ENCODE results near the gene BPGM.
"Not testable (repeated sequence)": the region's sequence is repeated elsewhere in the genome, so short reads cannot be mapped to it uniquely, and the experiment has no call there.

The BPGM gene

GRCh38 chr7:134636008-134636449 is 10.6 kb upstream of the BPGM start:
- Histone ChIP-seq H3K4me3 (ENCODE audit: low read length) (no peak overlapping the region), H3K36me3 (ENCODE audit: control insufficient read depth, insufficient read depth, low read length, severe bottlenecking) (no peaks in the 10 kb centered on the region), H3K27me3 (replicated peaks; ENCODE audit: control insufficient read depth, insufficient read depth, low read length) (no peaks in the 10 kb centered on the region), H3K9me3 (ENCODE audit: control insufficient read depth, low read length) (no peaks in the 10 kb centered on the region), H3K9ac (ENCODE audit: low read length) (no peak overlapping the region), H3K4me1 (ENCODE audit: control insufficient read depth, insufficient read depth, low read length) (peaks cover 8% of the 10 kb centered on the region)
- no peak for DNase-seq (ENCODE audit: low read depth)

- peaks cover 8% of the 10 kb centered on the region for H3K4me1 ChIP-seq (ENCODE audit: control insufficient read depth, insufficient read depth, low read length)
- no peak for DNase-seq (ENCODE audit: low read depth)
- H3K36me3 ChIP-seq (ENCODE audit: control insufficient read depth, insufficient read depth, low read length, severe bottlenecking): no peaks in the 10 kb centered on the region
- H3K27me3 ChIP-seq (replicated peaks; ENCODE audit: control insufficient read depth, insufficient read depth, low read length): no peaks in the 10 kb centered on the region
- H3K4me3 ChIP-seq (ENCODE audit: low read length): no peak overlapping the region
- H3K9ac ChIP-seq (ENCODE audit: low read length): no peak overlapping the region
- no peaks in the 10 kb centered on the region for H3K9me3 ChIP-seq (ENCODE audit: control insufficient read depth, low read length)
Measured at GRCh38 chr7:134637441-134637840, 9.2 kb upstream of the BPGM start.

GRCh38 chr7:134637934-134638719 is 8.5 kb upstream of the BPGM start:
- Histone ChIP-seq H3K4me1 (ENCODE audit: control insufficient read depth, insufficient read depth, low read length) (peaks cover 8% of the 10 kb centered on the region), H3K4me3 (ENCODE audit: low read length) (no peak overlapping the region), H3K9me3 (ENCODE audit: control insufficient read depth, low read length) (no peaks in the 10 kb centered on the region), H3K9ac (ENCODE audit: low read length) (no peak overlapping the region), H3K36me3 (ENCODE audit: control insufficient read depth, insufficient read depth, low read length, severe bottlenecking) (no peaks in the 10 kb centered on the region), H3K27me3 (replicated peaks; ENCODE audit: control insufficient read depth, insufficient read depth, low read length) (no peaks in the 10 kb centered on the region)
- no peak for DNase-seq (ENCODE audit: low read depth)

- Histone ChIP-seq H3K4me3 (ENCODE audit: low read length) (no peak overlapping the region), H3K4me1 (ENCODE audit: control insufficient read depth, insufficient read depth, low read length) (peaks cover 8% of the 10 kb centered on the region), H3K36me3 (ENCODE audit: control insufficient read depth, insufficient read depth, low read length, severe bottlenecking) (no peaks in the 10 kb centered on the region), H3K9me3 (ENCODE audit: control insufficient read depth, low read length) (no peaks in the 10 kb centered on the region), H3K9ac (ENCODE audit: low read length) (no peak overlapping the region), H3K27me3 (replicated peaks; ENCODE audit: control insufficient read depth, insufficient read depth, low read length) (no peaks in the 10 kb centered on the region)
- DNase-seq (ENCODE audit: low read depth): no peak
Measured at GRCh38 chr7:134639061-134639460, 7.6 kb upstream of the BPGM start.

GRCh38 chr7:134639683-134640279 is 6.9 kb upstream of the BPGM start:
- DNase-seq (ENCODE audit: low read depth): no peak
- Histone ChIP-seq H3K9ac (ENCODE audit: low read length) (no peak overlapping the region), H3K27me3 (replicated peaks; ENCODE audit: control insufficient read depth, insufficient read depth, low read length) (no peaks in the 10 kb centered on the region), H3K9me3 (ENCODE audit: control insufficient read depth, low read length) (no peaks in the 10 kb centered on the region), H3K4me1 (ENCODE audit: control insufficient read depth, insufficient read depth, low read length) (peaks cover 8% of the 10 kb centered on the region), H3K36me3 (ENCODE audit: control insufficient read depth, insufficient read depth, low read length, severe bottlenecking) (no peaks in the 10 kb centered on the region), H3K4me3 (ENCODE audit: low read length) (no peak overlapping the region)

- Histone ChIP-seq H3K27me3 (replicated peaks; ENCODE audit: control insufficient read depth, insufficient read depth, low read length) (no peaks in the 10 kb centered on the region), H3K4me3 (ENCODE audit: low read length) (no peak overlapping the region), H3K9me3 (ENCODE audit: control insufficient read depth, low read length) (no peaks in the 10 kb centered on the region), H3K36me3 (ENCODE audit: control insufficient read depth, insufficient read depth, low read length, severe bottlenecking) (no peaks in the 10 kb centered on the region), H3K9ac (ENCODE audit: low read length) (no peak overlapping the region), H3K4me1 (ENCODE audit: control insufficient read depth, insufficient read depth, low read length) (peaks cover 12% of the 10 kb centered on the region)
- DNase-seq (ENCODE audit: low read depth): peak; percentile 14
Measured at GRCh38 chr7:134640842-134641715, 5.6 kb upstream of the BPGM start.

- peaks cover 11% of the 10 kb centered on the region for H3K4me1 ChIP-seq (ENCODE audit: control insufficient read depth, insufficient read depth, low read length)
- H3K4me3 ChIP-seq (ENCODE audit: low read length); H3K9me3 ChIP-seq (ENCODE audit: control insufficient read depth, low read length); H3K9ac ChIP-seq (ENCODE audit: low read length); H3K36me3 ChIP-seq (ENCODE audit: control insufficient read depth, insufficient read depth, low read length, severe bottlenecking); H3K27me3 ChIP-seq (replicated peaks; ENCODE audit: control insufficient read depth, insufficient read depth, low read length); DNase-seq (ENCODE audit: low read depth): not testable (repeated sequence)
Measured at GRCh38 chr7:134641981-134642380, 4.7 kb upstream of the BPGM start.

GRCh38 chr7:134643131-134643530 is 3.5 kb upstream of the BPGM start:
- no peak for DNase-seq (ENCODE audit: low read depth)
- Histone ChIP-seq H3K4me3 (ENCODE audit: low read length) (no peak overlapping the region), H3K36me3 (ENCODE audit: control insufficient read depth, insufficient read depth, low read length, severe bottlenecking) (no peaks in the 10 kb centered on the region), H3K9ac (ENCODE audit: low read length) (no peak overlapping the region), H3K27me3 (replicated peaks; ENCODE audit: control insufficient read depth, insufficient read depth, low read length) (no peaks in the 10 kb centered on the region), H3K4me1 (ENCODE audit: control insufficient read depth, insufficient read depth, low read length) (peaks cover 11% of the 10 kb centered on the region), H3K9me3 (ENCODE audit: control insufficient read depth, low read length) (no peaks in the 10 kb centered on the region)

GRCh38 chr7:134645478-134645877 is 1.2 kb upstream of the BPGM start:
- no peak for DNase-seq (ENCODE audit: low read depth)
- H3K27me3 ChIP-seq (replicated peaks; ENCODE audit: control insufficient read depth, insufficient read depth, low read length): no peaks in the 10 kb centered on the region
- peak overlapping the region; percentile 97 for H3K9ac ChIP-seq (ENCODE audit: low read length)
- no peaks in the 10 kb centered on the region for H3K9me3 ChIP-seq (ENCODE audit: control insufficient read depth, low read length)
- peak overlapping the region; percentile 95 for H3K4me3 ChIP-seq (ENCODE audit: low read length)
- H3K36me3 ChIP-seq (ENCODE audit: control insufficient read depth, insufficient read depth, low read length, severe bottlenecking): no peaks in the 10 kb centered on the region
- H3K4me1 ChIP-seq (ENCODE audit: control insufficient read depth, insufficient read depth, low read length): peaks cover 18% of the 10 kb centered on the region

GRCh38 chr7:134645935-134646334 is 718 bp upstream of the BPGM start:
- H3K9ac ChIP-seq (ENCODE audit: low read length): peak overlapping the region; percentile 97
- peaks cover 18% of the 10 kb centered on the region for H3K4me1 ChIP-seq (ENCODE audit: control insufficient read depth, insufficient read depth, low read length)
- no peaks in the 10 kb centered on the region for H3K27me3 ChIP-seq (replicated peaks; ENCODE audit: control insufficient read depth, insufficient read depth, low read length)
- H3K4me3 ChIP-seq (ENCODE audit: low read length): peak overlapping the region; percentile 95
- H3K9me3 ChIP-seq (ENCODE audit: control insufficient read depth, low read length): no peaks in the 10 kb centered on the region
- H3K36me3 ChIP-seq (ENCODE audit: control insufficient read depth, insufficient read depth, low read length, severe bottlenecking): no peaks in the 10 kb centered on the region
- DNase-seq (ENCODE audit: low read depth): peak; percentile 56

- Histone ChIP-seq H3K4me3 (ENCODE audit: low read length) (no peak overlapping the region), H3K9ac (ENCODE audit: low read length) (no peak overlapping the region), H3K4me1 (ENCODE audit: control insufficient read depth, insufficient read depth, low read length) (peaks cover 23% of the 10 kb centered on the region), H3K27me3 (replicated peaks; ENCODE audit: control insufficient read depth, insufficient read depth, low read length) (no peaks in the 10 kb centered on the region), H3K36me3 (ENCODE audit: control insufficient read depth, insufficient read depth, low read length, severe bottlenecking) (no peaks in the 10 kb centered on the region), H3K9me3 (ENCODE audit: control insufficient read depth, low read length) (no peaks in the 10 kb centered on the region)
- DNase-seq (ENCODE audit: low read depth): no peak
Measured at GRCh38 chr7:134648456-134648855, 1.8 kb downstream of the BPGM start.
